Sciatic nerve (tissue), 2 donors: ENCODE results near the gene CLPTM1L. TPM values are rescaled to one million over a fixed set of nuclear protein-coding genes. Genes with fewer than 3 reads are reported as not detected.

Experiments used
- ATAC-seq: fragments of 200-7000 bp; cut with Tn5 transposase; one replicate; pipeline ENCODE4 v1.9.1; 2020; ENCODE audit warnings: mild to moderate bottlenecking, moderate library complexity
- DNase-seq: peaks from one replicate; pipeline ENCODE4 v3.0.0-alpha.2; 2020; ENCODE audit warnings: low spot score
- intact Hi-C: fragments of 100-400 bp; cut with DNase I; formaldehyde crosslinking; loops from one replicate; pipeline ENCODE4 v1.14.2; 2022
- total RNA-seq: library from RNA; stranded (reverse); fragmentation: NEBNext Ultra II Directional; extraction: Animal tissue kit (Norgen Biotek cat#: 25700); gene quantifications from one replicate; pipeline ENCODE4 v1.2.1, GENCODE V29; 2021
- donor health status: DM: no; HTN: no; CAD: no.
- donor health status: DM: no; HTN: no; CAD: no.

CLPTM1L gene, protein sequence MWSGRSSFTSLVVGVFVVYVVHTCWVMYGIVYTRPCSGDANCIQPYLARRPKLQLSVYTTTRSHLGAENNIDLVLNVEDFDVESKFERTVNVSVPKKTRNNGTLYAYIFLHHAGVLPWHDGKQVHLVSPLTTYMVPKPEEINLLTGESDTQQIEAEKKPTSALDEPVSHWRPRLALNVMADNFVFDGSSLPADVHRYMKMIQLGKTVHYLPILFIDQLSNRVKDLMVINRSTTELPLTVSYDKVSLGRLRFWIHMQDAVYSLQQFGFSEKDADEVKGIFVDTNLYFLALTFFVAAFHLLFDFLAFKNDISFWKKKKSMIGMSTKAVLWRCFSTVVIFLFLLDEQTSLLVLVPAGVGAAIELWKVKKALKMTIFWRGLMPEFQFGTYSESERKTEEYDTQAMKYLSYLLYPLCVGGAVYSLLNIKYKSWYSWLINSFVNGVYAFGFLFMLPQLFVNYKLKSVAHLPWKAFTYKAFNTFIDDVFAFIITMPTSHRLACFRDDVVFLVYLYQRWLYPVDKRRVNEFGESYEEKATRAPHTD
- total RNA-seq = 56.3 TPM

DNA sequence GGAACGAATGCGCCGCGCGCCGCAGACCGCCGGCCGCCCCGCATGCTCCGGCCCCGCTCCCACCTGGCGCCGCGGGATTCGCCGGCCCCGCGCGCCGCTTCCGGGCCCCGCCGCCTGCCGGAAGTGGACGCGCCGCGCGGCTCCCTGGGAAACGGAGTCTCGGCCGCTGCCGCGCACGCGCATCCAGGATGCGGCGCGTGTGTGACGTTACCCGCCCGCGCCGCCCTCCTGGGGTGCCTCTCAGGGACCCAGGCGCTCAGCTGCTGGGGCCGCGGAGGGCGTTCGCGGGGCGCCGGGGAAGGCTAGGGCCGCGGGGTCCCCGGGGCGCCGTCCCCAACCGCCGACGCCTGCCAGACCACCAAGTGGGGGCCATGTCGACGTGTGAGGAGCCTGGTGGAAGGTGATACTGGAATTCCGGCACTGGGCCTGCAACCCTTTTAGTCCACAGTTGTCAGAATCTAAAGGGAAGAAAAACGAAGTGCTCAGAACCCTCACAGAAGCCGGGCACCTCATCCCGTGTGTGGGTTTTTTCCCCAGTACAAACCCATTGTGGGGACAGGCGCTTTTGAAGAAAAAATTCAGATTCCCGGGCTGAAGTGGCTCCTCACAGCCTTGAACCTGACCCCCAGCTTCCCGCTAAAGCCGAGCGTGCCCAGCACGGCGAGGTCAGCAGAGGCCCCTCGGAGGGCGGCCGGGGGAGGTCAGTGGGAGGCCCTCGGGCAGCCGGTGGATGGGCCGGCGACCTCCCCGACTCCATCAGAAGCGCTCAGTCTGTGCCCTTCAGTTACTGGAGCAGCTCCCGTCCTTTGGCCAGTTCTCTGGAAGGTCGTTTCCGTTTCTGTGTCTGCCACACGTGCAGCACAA lies at the start of gene CLPTM1L:
Gene CLPTM1L, minus strand, starts transcription at position 125 of the 864 bp plus-strand sequence. CDS start 258 bp downstream, outside the sequence.
- DNase-seq (peak; percentile 90), ATAC-seq (peak; percentile 98)
- intact Hi-C loops = no loop called here

DNA sequence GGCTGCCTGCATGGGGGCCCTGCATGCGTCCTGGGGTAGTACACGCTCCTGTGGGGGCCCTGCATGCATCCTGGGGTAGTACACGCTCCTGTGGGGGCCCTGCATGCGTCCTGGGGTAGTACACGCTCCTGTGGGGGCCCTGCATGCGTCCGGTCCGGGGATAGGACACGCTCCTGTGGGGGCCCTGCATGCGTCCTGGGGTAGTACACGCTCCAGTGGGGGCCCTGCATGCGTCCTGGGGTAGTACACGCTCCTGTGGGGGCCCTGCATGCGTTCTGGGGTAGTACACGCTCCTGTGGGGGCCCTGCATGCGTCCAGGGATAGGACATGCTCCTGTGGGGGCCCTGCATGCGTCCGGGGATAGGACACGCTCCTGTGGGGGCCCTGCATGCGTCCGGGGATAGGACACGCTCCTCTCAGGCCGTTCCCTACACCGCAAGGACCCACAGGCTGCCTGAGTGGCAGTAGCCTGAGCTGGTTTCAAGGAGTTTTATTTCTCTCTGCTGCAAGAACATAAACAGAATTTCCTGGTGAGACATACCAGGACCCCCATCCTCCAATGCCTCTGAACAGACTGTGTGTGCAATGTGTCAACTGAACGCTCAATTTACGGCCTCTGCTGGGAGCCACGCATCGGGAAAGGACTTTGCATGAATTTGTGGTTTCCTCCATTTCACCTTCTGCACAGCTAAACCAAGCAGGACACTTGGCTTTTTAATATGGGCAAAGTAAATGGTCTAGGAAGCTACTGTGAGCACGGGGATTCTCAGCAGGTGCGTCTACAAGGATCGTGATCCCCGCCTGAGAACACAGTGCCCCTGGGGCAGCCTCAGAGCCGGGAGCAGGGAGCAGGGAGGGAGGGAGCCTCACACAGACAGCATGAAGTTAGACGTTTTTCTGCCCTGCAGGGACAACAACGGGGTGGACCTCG lies 48.9 kb upstream of the CLPTM1L start:
- DNase-seq (no peak), ATAC-seq (no peak)
- intact Hi-C loops = no loop called here

DNA sequence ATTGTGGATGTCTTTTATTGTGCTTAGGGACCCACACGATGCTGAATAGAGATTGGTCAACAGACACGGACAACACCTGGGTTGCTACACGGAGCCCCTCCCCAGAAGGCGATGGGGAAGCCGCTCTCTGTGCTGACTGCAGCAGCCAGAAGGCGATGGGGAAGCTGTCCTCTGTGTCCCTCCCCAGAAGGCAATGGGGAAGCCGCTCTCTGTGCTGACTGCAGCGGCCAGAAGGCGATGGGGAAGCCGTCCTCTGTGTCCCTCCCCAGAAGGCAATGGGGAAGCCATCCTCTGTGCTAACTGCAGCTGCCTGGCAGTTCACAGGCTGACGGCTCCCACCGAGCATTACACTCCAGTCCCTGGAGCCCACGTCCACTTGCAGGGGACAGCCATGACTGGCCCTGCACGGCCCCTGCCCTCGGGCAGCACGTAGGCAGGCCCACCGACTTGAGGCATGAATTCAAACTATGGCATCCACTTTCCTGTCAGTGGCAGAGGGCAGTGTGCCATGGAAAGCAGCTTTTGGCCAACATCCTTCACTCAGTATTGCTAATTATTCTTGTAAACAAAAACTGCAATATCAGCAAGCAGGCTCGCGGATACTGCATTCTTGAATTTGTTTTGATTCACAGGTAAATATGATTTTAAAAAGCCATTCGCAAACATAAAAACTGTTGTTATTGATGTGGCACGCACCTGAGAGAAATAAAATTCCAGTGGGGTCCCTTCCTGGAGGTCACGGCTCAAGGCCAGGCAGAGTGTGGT lies 48.1 kb upstream of the CLPTM1L start:
- intact Hi-C loops = no loop called here
- no peak for ATAC-seq
- no peak for DNase-seq

DNA sequence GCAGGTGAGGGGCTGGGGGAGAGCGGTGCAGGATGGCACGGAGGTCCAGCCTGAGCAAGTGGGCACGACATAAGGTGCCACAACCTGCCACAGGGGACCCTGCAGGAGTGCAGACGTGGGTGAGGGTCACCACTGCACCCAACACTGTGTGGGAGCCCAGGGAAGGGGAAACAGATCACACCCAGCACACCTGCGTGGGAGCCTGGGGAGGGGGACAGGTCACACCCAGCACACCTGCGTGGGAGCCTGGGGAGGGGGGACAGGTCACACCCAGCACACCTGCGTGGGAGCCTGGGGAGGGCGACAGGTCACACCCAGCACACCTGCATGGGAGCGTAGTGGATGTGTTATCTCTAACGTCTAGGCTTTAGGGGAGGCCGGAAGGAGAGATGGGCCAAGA lies 47.4 kb upstream of the CLPTM1L start:
- intact Hi-C loops = no loop called here
- no peak for DNase-seq
- ATAC-seq = no peak

DNA sequence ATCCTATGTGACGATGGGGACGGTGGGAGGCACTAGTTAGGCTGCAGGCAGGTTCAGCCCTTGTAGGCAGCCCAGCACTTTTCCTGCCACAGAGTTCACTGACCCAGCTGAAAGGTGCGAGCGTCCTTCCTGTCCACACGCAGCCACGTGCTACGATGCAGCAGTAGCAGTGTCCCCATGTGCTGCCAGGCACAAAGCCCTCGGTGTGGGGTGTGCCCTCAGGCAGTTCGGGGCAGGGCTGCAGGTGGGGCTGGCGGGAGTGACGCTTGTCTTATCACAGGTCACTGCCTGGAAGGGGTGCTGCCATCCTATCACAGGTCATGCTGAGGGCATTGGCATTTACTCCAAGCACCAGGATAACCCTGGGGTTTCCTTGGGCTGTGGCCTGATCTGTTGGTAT lies 46.8 kb upstream of the CLPTM1L start:
- ATAC-seq (no peak), DNase-seq (no peak)
- intact Hi-C loops = no loop called here

DNA sequence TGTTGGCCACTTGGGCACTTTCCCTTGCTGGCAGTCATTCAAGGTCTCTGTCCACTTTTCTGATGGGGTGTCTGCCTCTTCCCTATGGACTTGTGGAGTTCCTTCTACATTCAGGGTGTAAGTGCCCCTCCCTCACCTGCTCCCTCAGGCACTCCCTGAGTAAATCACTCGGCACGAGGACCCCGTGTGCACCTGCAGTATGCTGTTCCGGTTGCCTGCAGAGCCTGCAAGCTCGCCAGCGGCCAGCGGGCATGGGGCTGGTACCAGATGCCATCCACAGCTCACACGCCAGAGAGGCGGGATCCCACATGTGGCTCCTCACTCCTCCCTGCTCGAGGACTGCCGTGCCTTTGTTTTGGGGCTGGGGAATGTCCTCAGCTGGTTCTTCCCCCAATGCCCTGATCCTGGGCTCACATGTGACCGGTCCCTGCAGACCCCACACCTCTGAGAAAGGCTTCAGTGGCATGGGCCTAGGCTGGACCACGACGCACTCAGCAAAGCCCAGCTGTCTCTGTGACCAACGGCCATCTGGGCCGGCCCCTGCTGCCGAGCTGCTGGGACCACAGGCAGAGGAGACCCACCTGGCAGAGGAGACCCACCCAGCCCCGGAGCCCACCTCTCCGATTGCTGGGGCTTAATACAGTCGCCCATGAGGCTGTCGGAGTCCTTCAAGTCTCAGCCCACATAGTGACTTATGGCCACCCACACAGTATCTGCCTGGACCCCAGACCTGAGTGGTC lies 46.1 kb upstream of the CLPTM1L start:
- DNase-seq (no peak), ATAC-seq (no peak)
- intact Hi-C loops = no loop called here

DNA sequence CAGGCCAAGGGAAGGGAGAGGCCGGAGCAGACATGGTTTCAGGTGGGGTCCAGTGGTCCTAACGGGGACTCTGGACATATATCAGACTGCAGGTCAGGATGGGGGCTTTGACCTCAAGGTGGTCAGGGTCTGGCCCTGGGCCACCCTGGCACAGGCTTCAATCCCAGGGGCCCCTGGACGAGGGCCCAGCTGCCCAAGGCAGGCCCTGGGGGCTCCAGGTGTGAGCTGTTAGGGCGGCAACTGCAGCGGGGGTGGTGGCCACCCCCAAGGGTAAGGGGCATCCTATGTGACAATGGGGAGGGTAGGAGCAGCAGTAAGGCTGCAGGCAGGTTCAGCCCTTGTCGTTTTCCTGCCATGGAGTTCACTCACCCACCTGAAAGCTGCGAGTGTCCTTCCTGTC lies 45.4 kb upstream of the CLPTM1L start:
- intact Hi-C loops = no loop called here
- ATAC-seq (no peak), DNase-seq (no peak)

DNA sequence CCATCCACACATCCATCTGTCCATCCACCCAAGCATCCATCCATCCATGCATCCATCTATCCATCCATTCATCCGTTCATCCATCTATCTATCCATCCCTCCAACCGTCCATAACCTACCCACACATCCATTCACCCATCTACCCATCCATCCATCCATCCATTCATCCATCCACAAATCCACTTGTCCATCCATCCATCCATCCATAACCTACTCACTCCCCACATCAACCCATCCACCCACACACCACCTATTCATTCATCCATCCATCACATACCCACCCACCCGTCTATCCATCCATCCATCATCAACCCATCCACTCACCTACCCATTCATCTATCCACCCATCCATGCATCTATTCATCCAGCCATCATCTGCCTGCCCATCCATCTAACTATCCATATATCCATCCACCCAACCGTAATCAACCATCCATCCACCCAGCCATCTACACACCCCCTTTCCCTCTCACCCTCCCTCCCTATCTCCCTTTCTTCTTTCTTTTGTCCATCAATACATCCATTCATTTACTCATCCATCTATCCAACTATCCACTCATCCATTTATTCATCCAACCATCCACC lies 43.6 kb upstream of the CLPTM1L start:
- DNase-seq = no peak
- no peak for ATAC-seq
- intact Hi-C loops = no loop called here

DNA sequence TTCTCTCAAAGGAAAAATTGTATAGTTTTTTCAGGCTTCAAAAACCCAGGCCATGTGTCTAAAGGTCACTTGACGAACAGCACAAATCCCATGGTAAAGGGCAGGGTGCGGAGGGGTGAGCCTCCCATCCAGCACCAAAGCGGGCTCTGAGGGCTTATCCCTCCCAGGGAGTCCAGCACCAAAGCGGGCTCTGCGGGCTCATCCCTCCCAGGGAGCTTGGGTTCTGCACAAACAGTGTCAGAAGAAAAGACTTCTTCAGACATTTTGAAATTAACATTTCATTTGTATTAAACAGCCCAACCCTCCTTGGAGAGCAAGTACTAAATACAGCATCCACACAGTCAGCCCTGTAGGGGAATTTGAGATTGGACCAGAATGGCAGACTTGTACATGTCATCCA lies 43.0 kb upstream of the CLPTM1L start:
- intact Hi-C loops = no loop called here
- DNase-seq = no peak
- no peak for ATAC-seq

DNA sequence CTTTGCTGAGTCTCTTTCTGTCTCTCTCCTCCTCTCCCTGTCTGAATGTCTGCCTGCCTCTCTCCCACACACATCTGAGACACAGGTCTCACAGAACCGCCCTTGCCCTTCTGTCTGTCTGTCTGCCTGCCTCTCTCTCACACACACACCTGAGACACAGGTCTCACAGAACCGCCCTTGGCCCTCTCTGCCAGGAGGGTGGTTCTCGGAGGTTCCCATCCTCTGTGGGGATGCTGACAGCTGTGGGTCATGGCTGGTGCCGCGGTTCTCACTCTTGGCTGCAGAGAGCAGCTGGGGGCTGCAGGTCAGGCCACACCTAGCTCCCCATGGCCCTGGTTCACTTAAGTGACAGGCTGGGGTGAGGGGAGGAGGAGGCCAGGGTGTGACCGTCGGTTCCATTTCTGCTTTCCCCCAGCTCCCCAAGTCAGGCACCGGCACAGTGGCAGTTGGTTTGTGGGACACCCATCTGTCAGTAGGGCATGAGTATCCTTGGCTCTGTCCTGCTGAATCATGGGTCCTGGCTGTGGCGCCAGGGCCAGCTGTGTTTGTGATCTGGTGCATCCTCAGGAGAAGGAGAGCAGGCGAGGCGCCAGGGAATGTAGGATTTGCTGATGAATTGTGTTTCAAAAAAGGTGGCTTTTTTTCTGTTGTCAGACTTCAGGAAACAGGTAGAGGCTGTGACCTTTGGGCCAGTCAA lies 42.3 kb upstream of the CLPTM1L start:
- ATAC-seq (no peak), DNase-seq (no peak)
- intact Hi-C loops = no loop called here

DNA sequence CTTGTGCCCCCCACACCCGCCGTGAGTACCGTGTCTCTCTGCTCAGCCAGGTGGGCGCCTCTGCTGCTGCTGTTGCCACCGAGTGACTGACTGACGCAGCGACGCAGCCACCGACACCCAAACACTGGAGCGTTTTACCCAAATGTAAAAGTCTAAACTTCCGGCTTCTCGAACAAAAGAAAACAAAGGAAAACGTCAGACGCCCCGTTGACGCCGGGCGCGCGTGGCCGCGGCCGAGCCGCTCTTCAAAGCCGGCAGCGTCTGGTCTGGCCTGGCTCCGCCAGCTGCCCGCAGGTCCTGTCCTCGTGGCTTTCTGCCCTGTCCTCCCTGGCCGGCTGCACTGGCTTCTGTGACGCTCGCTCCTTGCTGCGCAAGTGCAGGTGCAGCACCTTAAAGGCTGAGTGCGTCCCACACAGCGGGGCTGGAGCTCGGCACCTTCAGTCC lies 41.4 kb upstream of the CLPTM1L start:
- peak; percentile 70 for DNase-seq
- intact Hi-C loops = no loop called here
- ATAC-seq = peak; percentile 64

DNA sequence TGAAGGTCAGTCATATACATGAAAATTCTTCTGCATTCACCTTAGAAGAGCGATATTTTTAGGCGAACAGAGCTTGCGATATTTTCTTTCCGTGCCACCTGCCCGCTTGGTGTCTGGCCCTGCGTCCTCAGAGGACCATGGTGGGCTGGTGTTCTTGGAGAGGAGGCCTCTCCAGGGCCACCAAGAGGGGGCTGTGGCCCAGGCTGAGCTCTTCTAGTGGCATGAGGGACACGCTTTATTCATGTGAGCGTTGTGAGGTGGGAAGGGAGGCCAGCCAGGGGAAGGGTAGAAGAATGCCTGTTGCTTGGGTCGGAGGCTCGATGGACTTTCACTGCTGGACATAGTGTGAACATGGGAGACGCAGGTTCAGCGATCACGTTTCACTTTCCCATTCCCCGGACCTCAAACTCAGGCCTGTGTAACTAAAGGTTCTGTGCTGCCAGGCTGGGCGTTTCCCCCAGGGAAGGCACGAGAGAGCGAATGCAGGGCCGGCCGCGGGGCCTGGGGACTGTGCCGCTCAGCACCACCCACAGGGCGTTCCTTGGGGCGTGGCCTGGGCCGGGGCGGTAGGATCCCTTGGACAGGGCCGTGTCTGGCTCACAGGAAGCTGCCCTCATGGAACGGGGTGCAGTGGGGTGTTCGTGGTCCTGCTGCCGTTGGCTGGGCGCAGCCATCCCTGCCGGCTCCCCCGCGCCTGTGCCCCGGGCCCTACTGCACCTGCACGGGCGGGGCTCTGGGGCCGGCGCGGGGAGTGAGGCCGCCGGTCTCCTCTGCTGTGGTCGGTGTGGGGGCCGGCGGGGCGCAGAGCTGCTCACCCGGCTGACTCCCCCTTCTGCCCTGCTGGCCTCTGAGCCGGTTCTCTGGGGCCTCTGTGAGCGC lies 40.7 kb upstream of the CLPTM1L start:
- intact Hi-C loops = no loop called here
- ATAC-seq = peak; percentile 93

DNA sequence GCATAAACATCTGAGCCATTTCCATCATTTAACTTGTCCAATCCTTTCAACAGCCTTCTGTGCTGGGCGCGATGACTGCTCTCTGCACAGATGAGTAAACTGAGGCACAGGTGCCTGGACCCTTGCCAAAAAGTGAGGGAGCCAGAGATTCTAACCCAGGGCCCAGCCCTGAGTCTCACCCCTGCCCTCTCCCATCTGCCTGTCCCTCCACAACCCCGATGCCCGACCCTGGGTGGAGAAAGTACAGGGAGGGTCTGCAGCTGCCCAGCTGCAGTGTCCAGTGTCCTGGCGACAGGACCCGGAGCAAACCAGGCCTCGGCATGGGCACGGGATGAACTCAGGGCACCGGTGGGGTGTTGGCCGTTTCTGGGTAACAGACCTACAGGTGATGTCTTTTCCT lies 39.6 kb upstream of the CLPTM1L start:
- intact Hi-C loops = no loop called here
- ATAC-seq = no peak
- DNase-seq = no peak

More for the DNA sequence above, 40.7 kb upstream of the CLPTM1L start:
- peak; percentile 88 for DNase-seq

DNA sequence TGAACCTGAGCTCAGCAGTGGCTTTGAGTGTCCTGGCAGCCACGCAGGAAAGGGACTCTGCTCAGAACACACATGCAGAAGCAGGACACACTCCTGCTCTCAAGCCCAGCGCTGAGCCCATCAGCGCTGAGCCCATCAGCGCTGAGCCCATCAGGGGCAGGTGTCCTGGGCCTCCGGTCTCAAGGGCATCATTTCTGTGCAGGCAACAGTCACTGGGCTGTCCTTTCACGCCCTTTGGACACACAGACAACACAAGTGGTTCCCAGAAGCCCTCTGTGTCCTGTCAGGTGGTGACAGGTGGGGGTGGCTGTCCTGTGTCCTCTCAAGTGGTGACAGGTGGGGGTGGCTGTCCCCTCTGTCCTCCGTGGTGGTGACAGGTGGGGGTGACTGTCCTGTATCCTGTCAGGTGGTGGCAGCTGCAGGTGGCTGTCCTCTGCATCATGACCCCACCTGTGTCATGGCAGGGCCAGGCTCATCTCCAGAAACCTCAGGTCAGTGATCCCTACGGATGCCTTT lies 39.0 kb upstream of the CLPTM1L start:
- ATAC-seq (no peak), DNase-seq (no peak)
- intact Hi-C loops = no loop called here

DNA sequence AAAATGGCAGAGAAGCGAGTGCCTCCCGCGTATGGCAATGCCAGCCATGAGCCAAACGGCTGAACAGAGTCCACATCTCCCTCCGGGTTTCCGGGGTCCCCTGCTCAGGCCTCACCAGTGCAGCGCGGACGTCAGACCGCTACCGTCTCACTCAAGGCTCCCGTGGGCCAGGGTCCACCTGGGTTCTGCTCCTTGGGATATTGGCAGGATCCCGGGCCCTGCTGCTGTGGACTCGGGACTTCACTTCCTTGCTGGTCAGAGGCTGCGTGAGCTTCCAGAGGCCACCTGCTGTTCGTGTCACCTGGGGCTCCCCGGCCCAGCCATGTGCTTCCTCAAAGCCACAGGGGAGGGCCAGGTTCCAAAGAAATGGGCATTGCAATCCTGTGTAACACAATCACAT lies 38.4 kb upstream of the CLPTM1L start:
- ATAC-seq (no peak), DNase-seq (no peak)
- intact Hi-C loops = no loop called here
